HL-60 (cell line): ENCODE results near the gene SUSD1.

Experiments
- TF ChIP-seq, protein P1 (sequence below): IDR thresholded peaks from one replicate; pipeline ENCODE4 v1.5.1; 2011; ENCODE audit warnings: low read length, control low read depth, inconsistent platforms; ENCODE audit not compliant: insufficient read depth
- TF ChIP-seq, protein P2 (sequence below): IDR thresholded peaks from 2 replicates; pipeline ENCODE4 v1.6.1; 2012; ENCODE audit warnings: low read depth; ENCODE audit not compliant: insufficient replicate concordance

DNA sequence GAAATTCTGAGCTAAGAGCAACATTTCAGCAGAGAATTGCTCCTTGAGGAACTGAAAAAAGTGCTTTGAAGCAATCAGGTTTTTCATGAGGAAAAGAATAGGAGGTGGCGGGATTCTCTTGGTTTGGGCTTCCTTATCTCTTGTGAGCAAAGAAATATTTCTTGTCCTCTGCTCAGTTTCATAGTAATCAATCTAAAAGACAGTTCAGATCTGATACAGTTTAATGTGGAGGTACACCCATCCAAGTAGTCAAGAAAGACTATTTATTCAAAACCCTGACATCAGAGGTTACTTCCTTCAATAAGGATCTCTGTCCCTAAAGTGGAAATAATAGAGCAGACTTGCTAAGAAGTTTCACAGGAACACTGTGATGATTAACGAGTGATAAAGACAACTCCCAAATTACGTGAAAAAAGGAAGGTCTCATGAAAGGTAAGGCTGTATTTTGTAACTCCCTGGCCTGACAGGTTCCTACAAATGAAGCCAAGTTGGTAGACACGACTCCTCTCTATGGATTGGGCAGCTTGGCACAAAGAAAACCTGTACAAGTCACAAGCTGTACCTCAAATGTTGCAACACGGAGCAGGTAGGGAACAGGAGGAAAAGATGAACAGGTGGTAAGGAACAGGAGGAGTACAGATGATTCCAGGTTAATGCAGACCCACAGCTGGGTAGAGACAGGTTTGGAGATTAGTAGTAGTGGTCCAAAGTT, 94.1 kb downstream of the SUSD1 start:
- TF ChIP-seq, protein P1, sequence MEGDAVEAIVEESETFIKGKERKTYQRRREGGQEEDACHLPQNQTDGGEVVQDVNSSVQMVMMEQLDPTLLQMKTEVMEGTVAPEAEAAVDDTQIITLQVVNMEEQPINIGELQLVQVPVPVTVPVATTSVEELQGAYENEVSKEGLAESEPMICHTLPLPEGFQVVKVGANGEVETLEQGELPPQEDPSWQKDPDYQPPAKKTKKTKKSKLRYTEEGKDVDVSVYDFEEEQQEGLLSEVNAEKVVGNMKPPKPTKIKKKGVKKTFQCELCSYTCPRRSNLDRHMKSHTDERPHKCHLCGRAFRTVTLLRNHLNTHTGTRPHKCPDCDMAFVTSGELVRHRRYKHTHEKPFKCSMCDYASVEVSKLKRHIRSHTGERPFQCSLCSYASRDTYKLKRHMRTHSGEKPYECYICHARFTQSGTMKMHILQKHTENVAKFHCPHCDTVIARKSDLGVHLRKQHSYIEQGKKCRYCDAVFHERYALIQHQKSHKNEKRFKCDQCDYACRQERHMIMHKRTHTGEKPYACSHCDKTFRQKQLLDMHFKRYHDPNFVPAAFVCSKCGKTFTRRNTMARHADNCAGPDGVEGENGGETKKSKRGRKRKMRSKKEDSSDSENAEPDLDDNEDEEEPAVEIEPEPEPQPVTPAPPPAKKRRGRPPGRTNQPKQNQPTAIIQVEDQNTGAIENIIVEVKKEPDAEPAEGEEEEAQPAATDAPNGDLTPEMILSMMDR = no peak
- TF ChIP-seq, protein P2, sequence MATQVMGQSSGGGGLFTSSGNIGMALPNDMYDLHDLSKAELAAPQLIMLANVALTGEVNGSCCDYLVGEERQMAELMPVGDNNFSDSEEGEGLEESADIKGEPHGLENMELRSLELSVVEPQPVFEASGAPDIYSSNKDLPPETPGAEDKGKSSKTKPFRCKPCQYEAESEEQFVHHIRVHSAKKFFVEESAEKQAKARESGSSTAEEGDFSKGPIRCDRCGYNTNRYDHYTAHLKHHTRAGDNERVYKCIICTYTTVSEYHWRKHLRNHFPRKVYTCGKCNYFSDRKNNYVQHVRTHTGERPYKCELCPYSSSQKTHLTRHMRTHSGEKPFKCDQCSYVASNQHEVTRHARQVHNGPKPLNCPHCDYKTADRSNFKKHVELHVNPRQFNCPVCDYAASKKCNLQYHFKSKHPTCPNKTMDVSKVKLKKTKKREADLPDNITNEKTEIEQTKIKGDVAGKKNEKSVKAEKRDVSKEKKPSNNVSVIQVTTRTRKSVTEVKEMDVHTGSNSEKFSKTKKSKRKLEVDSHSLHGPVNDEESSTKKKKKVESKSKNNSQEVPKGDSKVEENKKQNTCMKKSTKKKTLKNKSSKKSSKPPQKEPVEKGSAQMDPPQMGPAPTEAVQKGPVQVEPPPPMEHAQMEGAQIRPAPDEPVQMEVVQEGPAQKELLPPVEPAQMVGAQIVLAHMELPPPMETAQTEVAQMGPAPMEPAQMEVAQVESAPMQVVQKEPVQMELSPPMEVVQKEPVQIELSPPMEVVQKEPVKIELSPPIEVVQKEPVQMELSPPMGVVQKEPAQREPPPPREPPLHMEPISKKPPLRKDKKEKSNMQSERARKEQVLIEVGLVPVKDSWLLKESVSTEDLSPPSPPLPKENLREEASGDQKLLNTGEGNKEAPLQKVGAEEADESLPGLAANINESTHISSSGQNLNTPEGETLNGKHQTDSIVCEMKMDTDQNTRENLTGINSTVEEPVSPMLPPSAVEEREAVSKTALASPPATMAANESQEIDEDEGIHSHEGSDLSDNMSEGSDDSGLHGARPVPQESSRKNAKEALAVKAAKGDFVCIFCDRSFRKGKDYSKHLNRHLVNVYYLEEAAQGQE = no peak
